Left lung (tissue), 10 donors: Measurements from ENCODE around the gene HNRNPUL1. TPM values are rescaled to one million over a fixed set of nuclear protein-coding genes. Genes with fewer than 3 reads are reported as not detected.

Experiments used
- ATAC-seq: fragments of 200-7000 bp; cut with Tn5 transposase; one replicate; pipeline ENCODE4 v1.9.1; 2020; ENCODE audit warnings: moderate library complexity
- DNase-seq, 4 donors: peaks; one replicate each; pipeline ENCODE4 v3.0.0-alpha.2; 2013 to 2020
- H3K27ac ChIP-seq, 2 donors: fragments of 200-600 bp; sonication (generic) in 1 of 2; one replicate each; pipeline versions ENCODE4 v1.5.0 to v1.8.0; 2020 to 2021
- H3K27me3 ChIP-seq, 2 donors: fragments of 200-600 bp; sonication (generic) in 1 of 2; one replicate each; pipeline versions ENCODE4 v1.5.0 to v1.8.0; 2020 to 2021
- H3K36me3 ChIP-seq, 2 donors: fragments of 200-600 bp; sonication (generic) in 1 of 2; one replicate each; pipeline versions ENCODE4 v1.5.0 to v1.8.0; 2020 to 2021
- H3K4me1 ChIP-seq, 2 donors: fragments of 200-600 bp; one replicate each; pipeline ENCODE4 v1.8.0; 2021
- H3K4me3 ChIP-seq, 2 donors: fragments of 200-600 bp; sonication (generic) in 1 of 2; one replicate each; pipeline versions ENCODE4 v1.5.0 to v1.8.0; 2020 to 2021; ENCODE audit warnings: mild to moderate bottlenecking in 1 of 2
- H3K9me3 ChIP-seq, 2 donors: fragments of 200-600 bp; sonication (generic) in 1 of 2; one replicate each; pipeline versions ENCODE4 v1.5.0 to v1.8.0; 2020 to 2021
- intact Hi-C, 2 donors: fragments of 100-400 bp; cut with DNase I; formaldehyde crosslinking; loops; one replicate each; pipeline versions ENCODE4 v1.11.2 to v1.14.2; 2022
- polyA plus RNA-seq, 6 donors: library from polyadenylated mRNA; unstranded; fragments of 120-200 nt; gene quantifications; one replicate each; pipeline ENCODE4 v1.2.1, GENCODE V29; 2013; ENCODE audit not compliant: insufficient read length in 6 of 6
- total RNA-seq, 2 donors: library from RNA; stranded (reverse); fragmentation: NEBNext Ultra II Directional; extraction: Animal tissue kit (Norgen Biotek cat#: 25700); gene quantifications; one replicate each; pipeline ENCODE4 v1.2.1, GENCODE V29; 2021
- TF ChIP-seq, protein P1 (sequence below), 2 donors: fragments of 200-600 bp; sonication (generic) in 1 of 2; IDR thresholded peaks; one replicate each; pipeline versions ENCODE4 v1.5.0 to v1.8.0; 2021; ENCODE audit warnings: antibody characterized with exemption in 2 of 2
- donor health status: DM: no; HTN: yes; CAD: no.
- donor health status: DM: no; HTN: no; CAD: no.

Gene HNRNPUL1
- total and polyA plus RNA-seq, 8 donors: 168 to 240 (median 227) TPM

DNA sequence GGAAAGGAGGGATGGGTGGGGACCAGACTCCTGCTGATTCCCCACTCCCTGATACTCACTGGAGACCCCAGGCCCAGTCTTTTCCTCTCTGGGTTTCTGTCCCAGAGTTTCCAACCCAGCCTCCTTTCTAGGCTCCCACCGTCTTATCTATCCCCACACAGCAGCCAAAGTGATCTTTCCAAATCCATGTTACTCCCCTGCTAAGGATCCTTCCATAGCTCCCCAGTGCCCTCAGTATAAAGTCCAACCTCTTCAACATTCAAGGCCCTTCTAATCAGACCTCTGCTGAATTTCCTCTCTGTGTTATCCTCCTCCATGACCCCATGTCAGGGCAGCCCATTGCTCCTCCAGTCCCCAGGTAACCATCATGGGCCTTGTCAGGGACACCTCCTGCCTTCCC, 90.9 kb downstream of the HNRNPUL1 start:
- H3K9me3 ChIP-seq: no peaks in the 10 kb centered on the region
- intact Hi-C loops: no loop called here
- no peaks in the 10 kb centered on the region for H3K27me3 ChIP-seq
- peaks cover 0 to 61% of the 10 kb centered on the region in 2 donors for H3K4me1 ChIP-seq
- H3K36me3 ChIP-seq: no peaks in the 10 kb centered on the region
- no peak for DNase-seq
- no peak overlapping the region for H3K4me3 ChIP-seq
- TF ChIP-seq, protein P1, sequence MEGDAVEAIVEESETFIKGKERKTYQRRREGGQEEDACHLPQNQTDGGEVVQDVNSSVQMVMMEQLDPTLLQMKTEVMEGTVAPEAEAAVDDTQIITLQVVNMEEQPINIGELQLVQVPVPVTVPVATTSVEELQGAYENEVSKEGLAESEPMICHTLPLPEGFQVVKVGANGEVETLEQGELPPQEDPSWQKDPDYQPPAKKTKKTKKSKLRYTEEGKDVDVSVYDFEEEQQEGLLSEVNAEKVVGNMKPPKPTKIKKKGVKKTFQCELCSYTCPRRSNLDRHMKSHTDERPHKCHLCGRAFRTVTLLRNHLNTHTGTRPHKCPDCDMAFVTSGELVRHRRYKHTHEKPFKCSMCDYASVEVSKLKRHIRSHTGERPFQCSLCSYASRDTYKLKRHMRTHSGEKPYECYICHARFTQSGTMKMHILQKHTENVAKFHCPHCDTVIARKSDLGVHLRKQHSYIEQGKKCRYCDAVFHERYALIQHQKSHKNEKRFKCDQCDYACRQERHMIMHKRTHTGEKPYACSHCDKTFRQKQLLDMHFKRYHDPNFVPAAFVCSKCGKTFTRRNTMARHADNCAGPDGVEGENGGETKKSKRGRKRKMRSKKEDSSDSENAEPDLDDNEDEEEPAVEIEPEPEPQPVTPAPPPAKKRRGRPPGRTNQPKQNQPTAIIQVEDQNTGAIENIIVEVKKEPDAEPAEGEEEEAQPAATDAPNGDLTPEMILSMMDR (IDR thresholded peaks at IDR 0.05): no peak
- no peak for ATAC-seq
- peak overlapping the region in 1 of 2 donors; percentile 90 for H3K27ac ChIP-seq

GRCh38 chr19:41355802-41356201, 91.6 kb downstream of the HNRNPUL1 start:
- H3K27me3 ChIP-seq: no peaks in the 10 kb centered on the region
- ATAC-seq (no peak), DNase-seq (no peak)
- peaks cover 0 to 53% of the 10 kb centered on the region in 2 donors for H3K4me1 ChIP-seq
- no peak overlapping the region for H3K4me3 ChIP-seq
- H3K36me3 ChIP-seq: no peaks in the 10 kb centered on the region
- H3K9me3 ChIP-seq: no peaks in the 10 kb centered on the region
- intact Hi-C loops: no loop called here
- TF ChIP-seq, protein P1 (IDR thresholded peaks at IDR 0.05): no peak
- H3K27ac ChIP-seq: peak overlapping the region in 1 of 2 donors; percentile 90

GRCh38 chr19:41356984-41357739, 93.0 kb downstream of the HNRNPUL1 start:
- Histone ChIP-seq H3K36me3 (no peaks in the 10 kb centered on the region), H3K9me3 (no peaks in the 10 kb centered on the region), H3K27me3 (no peaks in the 10 kb centered on the region), H3K4me1 (peaks cover 0 to 50% of the 10 kb centered on the region in 2 donors), H3K27ac (peak overlapping the region in 1 of 2 donors; percentile 41), H3K4me3 (no peak overlapping the region)
- DNase-seq: no peak
- intact Hi-C loops: no loop called here
- TF ChIP-seq, protein P1 (IDR thresholded peaks at IDR 0.05): no peak
- ATAC-seq: no peak

Other genes with a start within 250 kb of the HNRNPUL1 start
- gene CYP2A13, start 175.9 kb upstream of the HNRNPUL1 start, total RNA-seq: not detected
- under 1 TPM in 1 of 6 donors, not detected in 5; 0.20 TPM for gene CYP2A13, start 175.9 kb upstream of the HNRNPUL1 start, polyA plus RNA-seq
- gene CYP2F1, start 149.9 kb upstream of the HNRNPUL1 start, total RNA-seq: 1 to 10 TPM in 1 of 2 donors, not detected in 1; 1.0 TPM
- under 1 TPM; 0.17 to 0.51 (median 0.30) TPM for gene CYP2F1, start 149.9 kb upstream of the HNRNPUL1 start, polyA plus RNA-seq
- 10 to 100 TPM; 12.5 to 22.5 TPM for gene CYP2S1, start 71.2 kb upstream of the HNRNPUL1 start, total RNA-seq
- gene CYP2S1, start 71.2 kb upstream of the HNRNPUL1 start, polyA plus RNA-seq: 1 to 10 TPM; 2.6 to 5.8 (median 3.5) TPM
- gene AXL, start 45.1 kb upstream of the HNRNPUL1 start, total RNA-seq: 10 to 100 TPM; 35.2 to 48.2 TPM
- 10 to 100 TPM; 30.4 to 40.5 (median 33.4) TPM for gene AXL, start 45.1 kb upstream of the HNRNPUL1 start, polyA plus RNA-seq
- gene CCDC97, start 45.8 kb downstream of the HNRNPUL1 start, total RNA-seq: 10 to 100 TPM; 25.3 to 30.2 TPM
- 10 to 100 TPM; 27.1 to 36.9 (median 34.3) TPM for gene CCDC97, start 45.8 kb downstream of the HNRNPUL1 start, polyA plus RNA-seq
- gene TGFB1, start 89.5 kb downstream of the HNRNPUL1 start, total RNA-seq: 10 to 100 TPM; 73.1 to 98.0 TPM
- gene TGFB1, start 89.5 kb downstream of the HNRNPUL1 start, polyA plus RNA-seq: 10 to 100 TPM; 29.8 to 46.6 (median 37.7) TPM
- gene B9D2, start 99.8 kb downstream of the HNRNPUL1 start, total RNA-seq: 1 to 10 TPM; 7.8 to 8.8 TPM
- 1 to 10 TPM; 6.6 to 8.6 (median 7.5) TPM for gene B9D2, start 99.8 kb downstream of the HNRNPUL1 start, polyA plus RNA-seq
- 10 to 100 TPM; 10.1 to 14.3 TPM for gene TMEM91, start 112.2 kb downstream of the HNRNPUL1 start, total RNA-seq
- gene TMEM91, start 112.2 kb downstream of the HNRNPUL1 start, polyA plus RNA-seq: 10 to 100 TPM; 12.1 to 22.0 (median 20.0) TPM
- 10 to 100 TPM; 10.3 to 17.4 TPM for gene EXOSC5, start 133.0 kb downstream of the HNRNPUL1 start, total RNA-seq
- gene EXOSC5, start 133.0 kb downstream of the HNRNPUL1 start, polyA plus RNA-seq: 10 to 100 TPM; 13.9 to 19.5 (median 15.2) TPM
- 10 to 100 TPM; 12.1 to 17.8 TPM for gene BCKDHA, start 133.4 kb downstream of the HNRNPUL1 start, total RNA-seq
- 10 to 100 TPM; 30.0 to 35.4 (median 32.4) TPM for gene BCKDHA, start 133.4 kb downstream of the HNRNPUL1 start, polyA plus RNA-seq
- gene B3GNT8, start 163.0 kb downstream of the HNRNPUL1 start, total RNA-seq: 10 to 100 TPM; 21.8 to 41.5 TPM
- gene B3GNT8, start 163.0 kb downstream of the HNRNPUL1 start, polyA plus RNA-seq: 1 to 10 TPM; 2.5 to 9.6 (median 5.1) TPM
- 10 to 100 TPM; 58.3 to 58.5 TPM for gene DMAC2, start 175.5 kb downstream of the HNRNPUL1 start, total RNA-seq
- 10 to 100 TPM; 48.4 to 64.6 (median 58.4) TPM for gene DMAC2, start 175.5 kb downstream of the HNRNPUL1 start, polyA plus RNA-seq
- not detected for gene ERICH4, start 178.8 kb downstream of the HNRNPUL1 start, total RNA-seq
- 1 to 10 TPM in 1 of 6 donors, under 1 TPM in 5; 0.55 to 1.1 (median 0.79) TPM for gene ERICH4, start 178.8 kb downstream of the HNRNPUL1 start, polyA plus RNA-seq